ENCODE data around the gene ISM2.

ISM2 gene

DNA sequence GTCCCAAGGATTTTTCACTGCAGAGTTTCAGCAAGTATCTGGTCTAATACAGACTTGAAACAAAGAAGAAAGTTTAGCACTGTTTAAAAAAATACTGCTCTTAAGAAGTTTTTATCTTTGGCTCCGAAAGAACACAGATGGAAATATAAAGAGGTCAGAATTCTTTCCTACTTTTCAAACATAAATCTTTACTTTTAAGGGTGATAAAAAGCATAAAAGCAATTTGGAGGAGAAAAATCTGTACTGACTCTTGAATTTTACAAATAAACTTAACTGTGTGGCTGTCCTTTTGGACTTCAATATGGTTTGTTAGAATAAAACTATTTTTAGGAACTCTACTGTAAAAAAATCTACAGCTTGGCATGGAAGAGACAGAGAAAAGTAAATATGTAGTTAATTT, 27.6 kb upstream of the ISM2 start:
- H3K9me3 ChIP-seq, result no peaks in the 10 kb centered on the region
- no peak overlapping the region for H3K4me3 ChIP-seq
- no peaks in the 10 kb centered on the region for H3K4me1 ChIP-seq
- DNase-seq (ENCODE audit: low spot score in 2 of 2), result no peak
- H3K36me3 ChIP-seq (replicated peaks), result peaks cover 10% of the 10 kb centered on the region
- no peaks in the 10 kb centered on the region for H3K27me3 ChIP-seq (ENCODE audit: low read depth)
- in situ Hi-C loops (cut with MboI; ENCODE audit: low sequenced_read_pairs), result no loop called here

DNA sequence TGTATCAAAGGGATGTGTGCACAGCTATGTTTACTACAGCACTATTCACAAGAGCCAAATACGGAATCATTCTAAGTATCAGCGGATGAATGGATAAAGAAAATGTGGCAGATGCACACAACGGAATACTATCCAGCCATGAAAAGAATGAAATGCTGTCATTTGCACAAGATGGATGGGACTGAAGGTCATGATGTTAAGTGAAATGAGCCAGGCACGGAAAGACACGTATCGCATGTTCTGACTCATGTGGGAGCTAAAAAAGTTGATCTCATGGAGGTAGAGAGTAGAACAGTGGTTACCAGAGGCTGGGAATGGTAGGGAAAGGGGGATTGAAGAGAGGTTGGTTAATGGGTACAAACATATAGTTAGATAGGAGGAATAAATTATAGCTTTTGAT, 25.9 kb upstream of the ISM2 start:
- DNase-seq (ENCODE audit: low spot score in 2 of 2), result no peak
- no peak overlapping the region for H3K4me3 ChIP-seq
- peaks cover 6% of the 10 kb centered on the region for H3K36me3 ChIP-seq (replicated peaks)
- H3K27me3 ChIP-seq (ENCODE audit: low read depth), result no peaks in the 10 kb centered on the region
- H3K4me1 ChIP-seq, result no peaks in the 10 kb centered on the region
- H3K9me3 ChIP-seq, result no peaks in the 10 kb centered on the region
- in situ Hi-C loops (cut with MboI; ENCODE audit: low sequenced_read_pairs), result no loop called here

DNA sequence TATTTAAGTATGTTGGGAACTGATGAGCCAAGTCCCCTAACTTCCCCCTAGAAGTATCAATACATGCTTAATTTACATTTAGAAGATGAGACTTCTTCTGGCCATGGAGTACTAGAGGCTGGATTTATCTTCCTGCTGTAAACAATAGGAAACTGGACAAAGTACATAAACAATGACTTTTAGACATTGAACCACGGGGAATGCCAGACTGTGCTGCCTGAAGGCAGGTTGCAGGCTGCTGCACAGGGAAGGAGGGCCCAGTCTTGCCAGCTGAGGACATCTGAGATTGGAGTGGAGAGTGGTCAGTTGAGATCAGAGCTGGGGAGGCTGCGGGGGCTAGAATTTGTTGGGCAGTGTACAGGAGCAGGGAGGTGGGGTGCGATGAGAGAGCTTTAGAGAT, 24.5 kb upstream of the ISM2 start:
- in situ Hi-C loops (cut with MboI; ENCODE audit: low sequenced_read_pairs), result no loop called here
- Histone ChIP-seq H3K36me3 (replicated peaks) (peaks cover 6% of the 10 kb centered on the region), H3K27me3 (ENCODE audit: low read depth) (no peaks in the 10 kb centered on the region), H3K9me3 (no peaks in the 10 kb centered on the region), H3K4me3 (no peak overlapping the region), H3K4me1 (no peaks in the 10 kb centered on the region)
- DNase-seq (ENCODE audit: low spot score in 2 of 2), result no peak

DNA sequence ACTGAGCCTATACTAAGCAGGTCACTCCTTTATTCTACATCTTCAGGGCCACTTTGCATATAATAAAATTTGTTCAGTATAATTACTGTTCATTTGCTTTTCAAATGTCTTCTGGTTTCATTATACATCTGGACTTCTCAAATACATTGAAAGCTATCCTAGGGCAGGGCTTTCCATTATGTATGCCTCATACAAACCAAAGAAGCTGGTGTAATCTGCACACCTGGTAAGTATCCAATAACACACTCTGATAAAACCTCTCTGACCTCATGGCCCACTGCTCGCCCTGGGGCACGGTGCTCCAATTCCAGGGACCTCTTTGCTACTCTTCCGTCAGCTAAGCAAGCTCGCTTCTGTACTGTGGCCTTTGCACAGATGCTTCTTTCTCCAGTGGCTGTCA, 21.9 kb upstream of the ISM2 start:
- Histone ChIP-seq H3K27me3 (ENCODE audit: low read depth) (no peaks in the 10 kb centered on the region), H3K36me3 (replicated peaks) (peaks cover 9% of the 10 kb centered on the region), H3K4me3 (no peak overlapping the region), H3K9me3 (no peaks in the 10 kb centered on the region), H3K4me1 (no peaks in the 10 kb centered on the region)
- no peak for DNase-seq (ENCODE audit: low spot score in 2 of 2)
- in situ Hi-C loops (cut with MboI; ENCODE audit: low sequenced_read_pairs), result no loop called here

DNA sequence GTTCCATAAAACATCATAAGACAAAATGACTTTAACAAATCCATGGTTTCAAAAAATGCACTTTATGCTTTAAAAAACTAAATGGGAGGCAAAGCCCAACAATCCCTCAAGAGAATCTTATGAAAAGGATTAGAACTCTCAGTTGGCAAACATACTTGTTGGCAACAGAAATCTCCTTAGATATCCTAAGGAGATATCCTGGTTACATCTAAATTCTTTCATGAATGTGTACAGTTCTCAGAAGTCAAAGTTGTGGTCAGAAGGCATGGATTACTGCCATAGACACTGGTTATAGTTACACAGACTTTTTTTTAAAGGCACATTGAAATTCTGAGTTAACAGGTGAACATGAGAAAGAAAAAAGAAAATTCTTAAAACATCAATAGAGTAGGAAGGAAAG, 17.5 kb upstream of the ISM2 start:
- no peaks in the 10 kb centered on the region for H3K27me3 ChIP-seq (ENCODE audit: low read depth)
- no peaks in the 10 kb centered on the region for H3K9me3 ChIP-seq
- H3K4me1 ChIP-seq, result no peaks in the 10 kb centered on the region
- H3K4me3 ChIP-seq, result no peak overlapping the region
- DNase-seq (ENCODE audit: low spot score in 2 of 2), result no peak
- in situ Hi-C loops (cut with MboI; ENCODE audit: low sequenced_read_pairs), result no loop called here
- H3K36me3 ChIP-seq (replicated peaks), result peaks cover 10% of the 10 kb centered on the region

DNA sequence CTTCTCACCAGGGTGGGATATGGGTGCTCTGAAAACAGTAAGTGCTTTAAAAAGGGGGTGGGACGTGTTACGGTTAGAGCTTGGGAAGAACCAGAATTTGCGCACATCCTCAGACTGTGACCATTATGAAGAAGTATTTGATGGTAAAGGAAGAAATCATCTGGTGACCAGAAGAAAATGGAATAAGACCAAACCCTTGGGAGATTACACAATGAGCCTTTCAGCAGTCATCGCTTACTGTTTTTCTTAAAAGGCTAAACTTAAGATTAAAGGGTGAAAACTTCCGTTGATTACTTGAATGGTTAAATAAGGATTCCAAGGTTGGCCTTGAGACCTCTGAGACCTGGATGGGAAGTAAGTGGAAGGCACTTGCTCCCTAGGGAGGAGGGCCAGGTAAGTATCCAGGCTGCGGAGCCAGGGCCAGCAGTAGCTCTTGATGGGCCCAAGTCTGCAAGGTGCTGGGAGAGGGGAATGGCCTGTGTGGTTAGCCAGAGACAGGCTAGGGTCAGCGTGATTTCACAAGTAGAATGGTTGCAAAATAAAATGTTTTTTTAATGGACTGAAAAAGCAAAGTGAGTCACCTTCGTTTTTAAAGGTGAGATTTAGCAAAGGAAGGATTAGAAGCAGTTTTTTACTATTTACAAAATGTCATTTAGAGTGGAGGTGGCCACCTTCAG, 13.0 kb upstream of the ISM2 start:
- Histone ChIP-seq H3K27me3 (ENCODE audit: low read depth) (no peaks in the 10 kb centered on the region), H3K4me3 (no peak overlapping the region), H3K36me3 (replicated peaks) (peaks cover 10% of the 10 kb centered on the region), H3K9me3 (no peaks in the 10 kb centered on the region), H3K4me1 (no peaks in the 10 kb centered on the region)
- DNase-seq (ENCODE audit: low spot score in 2 of 2), result no peak
- in situ Hi-C loops (cut with MboI; ENCODE audit: low sequenced_read_pairs), result no loop called here

DNA sequence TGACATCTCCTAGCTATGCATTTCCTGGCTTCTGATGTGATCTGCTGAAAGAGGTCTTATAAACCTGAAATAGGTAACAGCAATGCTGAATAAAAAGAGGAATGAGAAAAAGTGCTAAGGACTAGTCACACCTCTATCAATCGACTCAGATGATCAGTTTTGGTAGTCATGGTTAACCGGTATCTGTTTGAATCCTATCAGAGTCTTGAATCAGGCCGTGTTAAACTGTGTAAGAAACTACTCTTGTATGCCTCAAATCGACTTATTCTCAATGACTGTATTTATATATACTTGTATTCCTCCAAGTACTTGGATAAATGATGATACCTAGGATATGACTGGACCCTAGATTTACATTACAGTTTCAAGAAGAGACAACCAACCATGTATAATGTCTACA, 10.8 kb upstream of the ISM2 start:
- H3K4me3 ChIP-seq, result no peak overlapping the region
- H3K9me3 ChIP-seq, result no peaks in the 10 kb centered on the region
- no peaks in the 10 kb centered on the region for H3K4me1 ChIP-seq
- no peaks in the 10 kb centered on the region for H3K27me3 ChIP-seq (ENCODE audit: low read depth)
- no peak for DNase-seq (ENCODE audit: low spot score in 2 of 2)
- in situ Hi-C loops (cut with MboI; ENCODE audit: low sequenced_read_pairs), result no loop called here
- H3K36me3 ChIP-seq (replicated peaks), result peaks cover 7% of the 10 kb centered on the region

DNA sequence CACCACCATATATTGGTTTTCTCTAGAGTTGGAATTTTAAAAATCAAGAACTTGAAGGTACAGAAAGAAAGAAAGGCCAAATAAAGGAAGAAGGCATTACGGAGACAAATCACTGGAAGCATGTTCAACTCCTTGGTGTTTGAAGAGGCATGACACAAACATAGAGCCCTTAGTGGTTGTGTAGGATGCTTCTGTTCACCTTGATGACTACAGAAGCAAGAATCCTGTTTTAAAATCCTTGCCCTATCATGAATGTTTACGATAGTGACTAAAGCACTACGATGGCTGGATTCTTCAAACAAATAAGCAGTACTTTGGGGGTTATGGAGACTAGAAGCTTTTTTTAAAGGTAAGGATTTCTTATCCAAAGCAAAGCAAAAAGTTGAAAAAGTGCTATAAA, 10.3 kb upstream of the ISM2 start:
- no peak for DNase-seq (ENCODE audit: low spot score in 2 of 2)
- Histone ChIP-seq H3K4me1 (no peaks in the 10 kb centered on the region), H3K27me3 (ENCODE audit: low read depth) (no peaks in the 10 kb centered on the region), H3K9me3 (no peaks in the 10 kb centered on the region), H3K4me3 (no peak overlapping the region), H3K36me3 (replicated peaks) (peaks cover 7% of the 10 kb centered on the region)
- in situ Hi-C loops (cut with MboI; ENCODE audit: low sequenced_read_pairs), result no loop called here

DNA sequence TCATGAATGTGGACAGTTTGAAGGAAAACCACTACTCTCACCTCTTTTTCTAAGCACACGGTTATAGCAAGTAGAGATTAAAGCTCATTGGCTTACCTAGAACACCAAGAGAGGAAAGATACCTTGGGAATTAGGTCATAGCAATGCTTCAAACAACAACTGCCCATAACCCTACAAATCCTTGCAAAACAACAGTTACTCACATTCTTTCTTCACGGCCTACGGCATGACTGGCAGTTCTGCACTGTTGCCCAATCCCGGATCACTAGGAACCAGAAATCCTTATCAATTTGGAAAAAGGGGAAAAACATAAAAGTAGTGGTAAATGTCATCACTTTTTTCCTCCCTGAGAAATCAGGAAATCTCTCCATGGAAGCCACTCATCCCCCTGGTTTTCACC, 9.6 kb upstream of the ISM2 start:
- in situ Hi-C loops (cut with MboI; ENCODE audit: low sequenced_read_pairs), result no loop called here
- peaks cover 7% of the 10 kb centered on the region for H3K36me3 ChIP-seq (replicated peaks)
- H3K9me3 ChIP-seq, result no peaks in the 10 kb centered on the region
- DNase-seq (ENCODE audit: low spot score in 2 of 2), result no peak
- H3K4me3 ChIP-seq, result no peak overlapping the region
- no peaks in the 10 kb centered on the region for H3K4me1 ChIP-seq
- no peaks in the 10 kb centered on the region for H3K27me3 ChIP-seq (ENCODE audit: low read depth)

DNA sequence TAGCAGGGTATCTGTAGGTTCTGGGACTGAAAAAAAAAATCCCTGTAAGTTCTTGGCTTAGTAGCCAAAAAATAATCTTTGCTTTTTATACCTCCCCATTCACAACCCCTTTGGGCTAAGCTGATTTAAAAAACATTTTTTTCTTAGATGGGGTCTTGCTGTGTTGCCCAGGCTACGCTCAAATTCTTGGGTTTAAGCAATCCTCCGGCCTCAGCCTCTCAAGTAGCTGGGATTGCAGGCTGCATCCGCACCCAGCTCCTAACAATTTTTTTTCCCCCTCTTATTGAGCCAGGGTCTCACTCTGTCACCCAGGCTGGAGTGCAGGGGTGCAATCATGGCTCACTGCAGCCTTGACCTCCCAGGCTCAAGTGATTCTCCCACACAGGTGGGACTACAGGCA, 9.1 kb upstream of the ISM2 start:
- DNase-seq (ENCODE audit: low spot score in 2 of 2), result no peak
- no peaks in the 10 kb centered on the region for H3K4me1 ChIP-seq
- H3K27me3 ChIP-seq (ENCODE audit: low read depth), result no peaks in the 10 kb centered on the region
- peaks cover 7% of the 10 kb centered on the region for H3K36me3 ChIP-seq (replicated peaks)
- H3K9me3 ChIP-seq, result no peaks in the 10 kb centered on the region
- no peak overlapping the region for H3K4me3 ChIP-seq
- in situ Hi-C loops (cut with MboI; ENCODE audit: low sequenced_read_pairs), result no loop called here

DNA sequence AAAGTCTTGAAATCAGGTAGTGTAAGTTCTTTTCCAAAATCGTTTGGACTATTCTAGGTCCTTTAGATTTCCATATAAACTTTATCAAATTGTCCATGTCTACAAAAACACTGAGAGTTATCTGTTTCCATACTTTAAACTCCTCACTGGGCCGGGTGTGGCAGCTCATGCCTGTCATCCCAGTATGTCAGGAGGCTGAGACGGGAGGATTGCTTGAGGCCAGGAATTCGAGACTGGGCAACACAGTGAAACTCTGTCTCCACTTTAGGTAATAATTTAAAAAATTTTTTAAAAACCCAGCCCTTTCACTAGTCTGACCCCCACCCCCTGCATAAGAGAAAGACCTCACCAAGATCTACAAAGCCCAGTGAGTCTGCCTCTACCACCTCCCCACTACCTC, 6.4 kb upstream of the ISM2 start:
- in situ Hi-C loops (cut with MboI; ENCODE audit: low sequenced_read_pairs), result no loop called here
- Histone ChIP-seq H3K9me3 (no peaks in the 10 kb centered on the region), H3K27me3 (ENCODE audit: low read depth) (no peaks in the 10 kb centered on the region), H3K4me1 (no peaks in the 10 kb centered on the region), H3K4me3 (no peak overlapping the region), H3K36me3 (replicated peaks) (no peaks in the 10 kb centered on the region; the same call in none of the 2 replicates)
- DNase-seq (ENCODE audit: low spot score in 2 of 2), result no peak

DNA sequence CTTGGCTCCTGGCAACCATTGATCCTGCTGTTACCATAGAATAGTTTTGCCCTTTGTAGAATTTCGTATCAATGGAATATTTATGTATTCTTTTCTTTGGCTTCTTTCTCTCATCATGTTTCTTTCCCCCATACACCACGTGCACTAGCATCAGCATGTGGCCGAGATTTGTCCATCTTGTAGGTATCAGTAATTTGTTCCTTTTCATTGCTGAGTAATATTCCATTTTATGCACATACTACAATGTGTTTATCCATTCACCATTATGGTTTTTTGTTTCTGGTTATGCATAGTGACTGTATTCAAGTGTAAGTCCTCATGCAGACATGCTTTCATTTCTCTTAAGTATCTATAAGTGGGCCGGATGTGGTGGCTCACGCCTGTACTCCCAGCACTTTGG, 4.5 kb upstream of the ISM2 start:
- no peaks in the 10 kb centered on the region; the same call in none of the 2 replicates for H3K36me3 ChIP-seq (replicated peaks)
- in situ Hi-C loops (cut with MboI; ENCODE audit: low sequenced_read_pairs), result no loop called here
- DNase-seq (ENCODE audit: low spot score in 2 of 2), result no peak
- peaks cover under 1% of the 10 kb centered on the region; the same call in 1 of the 2 replicates for H3K27me3 ChIP-seq (ENCODE audit: low read depth)
- no peak overlapping the region for H3K4me3 ChIP-seq
- no peaks in the 10 kb centered on the region; the same call in 1 of the 2 replicates for H3K4me1 ChIP-seq
- H3K9me3 ChIP-seq, result no peaks in the 10 kb centered on the region

DNA sequence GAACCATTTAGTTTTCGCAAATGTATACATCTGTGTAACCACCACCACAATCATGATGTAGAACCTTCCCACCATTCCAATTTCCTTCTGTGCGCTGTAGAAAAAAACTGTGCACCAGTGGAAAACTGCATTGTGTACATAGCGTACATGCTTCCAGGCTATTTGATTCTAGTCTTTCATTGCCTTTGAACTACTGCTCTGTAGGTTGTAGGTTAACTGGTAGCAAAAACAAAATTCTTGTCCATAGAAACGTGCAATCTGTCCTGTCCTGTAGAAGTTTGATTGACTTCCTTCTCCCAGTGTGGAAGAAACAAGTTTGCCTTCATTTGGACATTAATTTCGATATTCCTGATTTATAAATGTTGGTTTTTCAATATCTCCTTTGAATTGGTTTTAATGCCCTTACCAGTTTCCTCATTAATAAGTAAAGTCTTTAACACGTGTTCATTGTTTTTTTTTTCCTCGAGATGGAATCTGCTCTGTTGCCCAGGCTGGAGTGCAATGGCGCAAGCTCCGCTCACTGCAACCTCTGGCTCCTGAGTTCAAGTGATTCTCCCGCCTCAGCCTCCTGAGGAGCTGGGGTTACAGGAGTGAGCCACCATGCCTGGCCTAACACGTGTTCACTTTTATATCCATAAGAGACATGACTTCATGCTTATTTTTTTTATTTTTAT, 3.6 kb upstream of the ISM2 start:
- Histone ChIP-seq H3K36me3 (replicated peaks) (no peaks in the 10 kb centered on the region), H3K4me1 (peaks cover 3% of the 10 kb centered on the region; the same call in 1 of the 2 replicates), H3K4me3 (no peak overlapping the region), H3K9me3 (no peaks in the 10 kb centered on the region), H3K27me3 (ENCODE audit: low read depth) (peaks cover 5% of the 10 kb centered on the region; the same call in 1 of the 2 replicates)
- in situ Hi-C loops (cut with MboI; ENCODE audit: low sequenced_read_pairs), result no loop called here
- DNase-seq (ENCODE audit: low spot score in 2 of 2), result no peak

DNA sequence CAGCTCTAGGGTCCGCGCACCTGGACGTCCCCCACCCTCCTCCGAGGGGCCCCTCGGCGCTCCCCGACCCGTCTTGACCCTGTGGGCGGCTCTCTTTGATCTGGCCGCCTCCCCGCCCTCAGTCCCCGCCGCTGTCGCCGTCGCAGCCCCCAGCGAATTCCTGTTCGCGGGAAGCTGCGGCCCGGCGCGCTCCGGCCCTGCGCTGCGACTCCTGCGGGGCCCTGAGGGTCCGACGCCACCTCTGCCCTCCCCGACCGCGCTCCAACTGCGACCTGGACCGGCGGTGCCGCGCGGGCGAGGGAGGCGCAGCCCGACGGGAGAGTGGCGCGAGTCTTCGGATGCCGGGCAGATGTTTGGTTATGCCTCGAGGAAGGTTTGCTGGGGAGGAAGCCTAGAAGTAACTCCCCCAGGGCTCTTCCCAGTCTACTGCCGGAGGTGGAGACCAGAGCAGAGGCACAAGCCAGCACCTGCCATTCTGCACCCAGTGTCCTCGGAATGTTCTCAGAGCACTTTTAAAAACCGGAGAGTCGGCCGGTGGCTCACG, 440 bp upstream of the ISM2 start:
- H3K4me1 ChIP-seq, result peaks cover 3% of the 10 kb centered on the region; the same call in 1 of the 2 replicates
- in situ Hi-C loops (cut with MboI; ENCODE audit: low sequenced_read_pairs), result no loop called here
- peak in 1 of 2 experiments; percentile 45 for DNase-seq (ENCODE audit: low spot score in 2 of 2)
- peak overlapping the region; percentile 41 for H3K4me3 ChIP-seq
- H3K9me3 ChIP-seq, result no peaks in the 10 kb centered on the region
- peaks cover 5% of the 10 kb centered on the region; the same call in 1 of the 2 replicates for H3K27me3 ChIP-seq (ENCODE audit: low read depth)
- H3K36me3 ChIP-seq (replicated peaks), result no peaks in the 10 kb centered on the region

Measured in HAP-1 (cell line).